Putamen (tissue), 1 donor: ENCODE results near the gene S100Z.
A peak's percentile ranks its signal among the peaks of the same experiment; 100 is the strongest.
"Not testable (repeated sequence)": the region's sequence is repeated elsewhere in the genome, so short reads cannot be mapped to it uniquely, and the experiment has no call there.

Experiments
- DNase-seq: peaks from one replicate; pipeline ENCODE4 v3.0.0-alpha.2; 2016; ENCODE audit warnings: low spot score

Gene S100Z

GRCh38 chr5:76849419-76850291, at the start of gene S100Z:
Gene S100Z (plus strand): TSS chr5:76850014. CDS start chr5:76875360, 25,346 bp downstream.
- no peak for DNase-seq

GRCh38 chr5:76800579-76800978, 49.2 kb upstream of the S100Z start:
- DNase-seq = no peak

- DNase-seq = no peak
Observed at GRCh38 chr5:76801159-76801802, 48.5 kb upstream of the S100Z start.

GRCh38 chr5:76801803-76802195, 48.0 kb upstream of the S100Z start:
- no peak for DNase-seq

- DNase-seq = no peak
Observed at GRCh38 chr5:76804266-76804665, 45.5 kb upstream of the S100Z start.

GRCh38 chr5:76805821-76806505, 43.9 kb upstream of the S100Z start:
- no peak for DNase-seq

- DNase-seq = no peak
Observed at GRCh38 chr5:76807296-76807695, 42.5 kb upstream of the S100Z start.

- no peak for DNase-seq
Observed at GRCh38 chr5:76808141-76808691, 41.6 kb upstream of the S100Z start.

- DNase-seq = no peak
Observed at GRCh38 chr5:76809141-76809540, 40.7 kb upstream of the S100Z start.

GRCh38 chr5:76810236-76810635, 39.6 kb upstream of the S100Z start:
- no peak for DNase-seq

GRCh38 chr5:76811214-76811613, 38.6 kb upstream of the S100Z start:
- no peak for DNase-seq

- DNase-seq = not testable (repeated sequence)
Observed at GRCh38 chr5:76812209-76812608, 37.6 kb upstream of the S100Z start.

- no peak for DNase-seq
Observed at GRCh38 chr5:76813982-76814562, 35.7 kb upstream of the S100Z start.

GRCh38 chr5:76816110-76816831, 33.5 kb upstream of the S100Z start:
- DNase-seq = no peak

- DNase-seq = peak; percentile 7
Observed at GRCh38 chr5:76818844-76819831, 30.7 kb upstream of the S100Z start, which contains the start of gene F2RL1. Gene F2RL1 (plus strand): TSS chr5:76819030. CDS start chr5:76819183, 153 bp downstream.

- no peak for DNase-seq
Observed at GRCh38 chr5:76819851-76820525, 29.8 kb upstream of the S100Z start.

GRCh38 chr5:76820526-76820890, 29.3 kb upstream of the S100Z start:
- no peak for DNase-seq

- no peak for DNase-seq
Observed at GRCh38 chr5:76821136-76821535, 28.7 kb upstream of the S100Z start.

GRCh38 chr5:76822105-76822731, 27.6 kb upstream of the S100Z start:
- not testable (repeated sequence) for DNase-seq
